ENCODE measurements around the gene SLC6A3.

SLC6A3 gene

DNA sequence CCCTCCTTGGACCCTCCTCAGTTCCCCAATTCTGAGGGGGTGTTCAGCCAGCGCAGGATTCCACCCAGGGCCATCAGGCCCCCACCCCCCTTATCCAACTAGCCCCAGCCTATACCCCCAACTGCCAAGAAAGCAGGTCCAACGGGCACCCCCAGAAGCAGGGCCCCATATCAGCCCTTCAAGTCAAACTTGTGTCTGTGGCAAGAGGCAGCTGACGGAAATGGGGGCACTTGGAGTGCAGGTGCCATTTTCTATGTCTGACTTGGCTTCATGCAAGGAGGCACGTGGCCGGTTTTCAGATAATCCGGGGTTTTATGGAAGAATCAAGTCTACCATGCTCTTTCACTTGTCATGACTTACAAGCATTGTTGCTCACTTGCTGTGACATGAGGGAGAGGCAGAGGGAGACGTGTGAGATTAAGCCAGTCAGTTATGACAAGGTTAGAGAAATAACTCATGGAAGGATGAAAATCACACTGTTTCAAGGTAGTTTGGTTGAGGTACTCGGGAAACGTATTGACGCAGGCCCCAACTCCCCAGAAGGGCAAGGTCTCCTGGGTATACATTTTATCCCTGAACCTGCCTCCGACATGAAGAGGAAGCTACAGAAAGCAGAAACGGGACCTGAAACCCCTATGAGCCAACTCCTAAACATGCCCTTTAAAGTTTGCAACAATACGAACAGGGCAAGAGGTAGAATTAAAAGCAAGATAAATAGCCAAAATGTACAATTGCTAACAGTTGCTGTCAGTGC, 73.8 kb downstream of the SLC6A3 start:
- no peak for DNase-seq (ENCODE audit: insufficient read length, low spot score)
- peak; percentile 66 for FAIRE-seq

DNA sequence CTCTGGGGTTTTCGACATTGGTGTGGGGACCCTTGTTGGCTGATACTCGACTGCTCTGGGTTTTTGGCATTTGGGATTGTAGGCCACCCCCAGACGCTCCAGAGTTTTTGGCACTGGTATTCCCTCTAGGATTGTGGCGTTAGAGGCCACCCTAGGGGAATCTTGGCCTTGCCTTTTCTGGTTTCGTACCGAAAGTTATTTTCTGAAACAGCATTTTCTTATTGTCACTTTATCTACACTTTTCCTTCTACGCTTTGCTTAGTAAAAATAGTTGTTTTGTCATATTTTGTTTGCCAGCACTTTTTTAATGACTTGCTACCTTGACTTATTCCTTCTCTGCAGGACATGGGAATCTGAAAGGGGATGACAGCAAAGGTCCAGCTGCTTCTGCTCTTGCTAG, 75.2 kb downstream of the SLC6A3 start:
- TF ChIP-seq POLR2A (IDR thresholded peaks at IDR 0.05; ENCODE audit: low read depth, low read length) (no peak), POU2F2 (IDR thresholded peaks at IDR 0.05; ENCODE audit: low read depth, low read length) (no peak), TAF1 (IDR thresholded peaks at IDR 0.05; ENCODE audit: low read depth, low read length) (no peak), SPI1 (IDR thresholded peaks at IDR 0.05; ENCODE audit: low read depth, low read length) (no peak), POLR2AphosphoS5 (IDR thresholded peaks at IDR 0.05; ENCODE audit: low read depth, low read length) (no peak), PAX5 (IDR thresholded peaks at IDR 0.05; ENCODE audit: insufficient read depth, low read length, severe bottlenecking) (no peak)
- no peak for FAIRE-seq
- no peak for DNase-seq (ENCODE audit: insufficient read length, low spot score)

More for the DNA sequence above, 73.8 kb downstream of the SLC6A3 start:
- no peak for TF ChIP-seq POU2F2 (IDR thresholded peaks at IDR 0.05; ENCODE audit: low read depth, low read length)
- TF ChIP-seq POLR2A (IDR thresholded peaks at IDR 0.05; ENCODE audit: low read depth, low read length) = no peak
- no peak for TF ChIP-seq TAF1 (IDR thresholded peaks at IDR 0.05; ENCODE audit: low read depth, low read length)
- TF ChIP-seq POLR2AphosphoS5 (IDR thresholded peaks at IDR 0.05; ENCODE audit: low read depth, low read length) = no peak
- no peak for TF ChIP-seq PAX5 (IDR thresholded peaks at IDR 0.05; ENCODE audit: insufficient read depth, low read length, severe bottlenecking)
- peak; percentile 56 for TF ChIP-seq SPI1 (IDR thresholded peaks at IDR 0.05; ENCODE audit: low read depth, low read length)

DNA sequence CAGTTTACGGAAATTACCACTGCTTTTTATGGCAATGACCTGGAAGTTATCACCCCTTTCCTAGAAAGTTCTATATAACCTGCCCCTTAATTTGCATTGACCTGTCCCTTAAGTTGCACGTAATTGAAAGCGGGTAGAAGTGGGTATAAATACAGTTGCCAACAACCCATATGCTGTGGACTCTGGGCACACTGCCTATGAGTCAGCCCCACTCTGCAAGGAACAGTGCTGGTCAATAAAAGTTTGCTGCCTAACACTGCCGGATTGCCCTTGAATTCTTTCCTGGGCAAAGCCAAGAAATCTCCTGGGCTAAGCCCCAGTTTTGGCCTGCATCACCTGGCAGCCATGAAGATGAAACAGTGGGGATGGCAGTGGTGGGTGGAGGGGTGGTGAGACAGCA, 76.5 kb downstream of the SLC6A3 start:
- FAIRE-seq (no peak), DNase-seq (ENCODE audit: insufficient read length, low spot score) (no peak)
- TF ChIP-seq POU2F2 (IDR thresholded peaks at IDR 0.05; ENCODE audit: low read depth, low read length) = no peak
- no peak for TF ChIP-seq POLR2AphosphoS5 (IDR thresholded peaks at IDR 0.05; ENCODE audit: low read depth, low read length)
- TF ChIP-seq POLR2A (IDR thresholded peaks at IDR 0.05; ENCODE audit: low read depth, low read length) = no peak
- TF ChIP-seq SPI1 (IDR thresholded peaks at IDR 0.05; ENCODE audit: low read depth, low read length) = no peak

DNA sequence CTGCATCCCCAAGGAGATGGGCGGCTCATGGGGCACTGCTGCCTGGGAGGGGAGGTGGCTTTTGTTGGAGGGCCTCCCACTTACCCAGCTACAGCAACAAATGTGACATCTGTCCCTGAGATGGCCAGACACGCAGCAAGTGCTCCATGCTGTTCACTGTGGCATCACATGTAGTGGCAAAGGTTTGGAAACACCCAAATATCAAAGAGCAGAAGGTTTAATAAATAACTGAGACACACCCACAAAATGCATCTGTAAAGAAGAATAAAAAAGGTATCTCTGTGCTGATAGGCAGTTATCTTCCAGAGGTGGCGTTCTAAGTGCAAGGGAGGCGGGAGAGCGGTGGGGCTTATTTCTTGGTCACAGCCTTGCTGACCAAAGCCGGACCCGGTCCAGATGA, 77.0 kb downstream of the SLC6A3 start:
- TF ChIP-seq PAX5 (IDR thresholded peaks at IDR 0.05; ENCODE audit: insufficient read depth, low read length, severe bottlenecking) = no peak
- TF ChIP-seq TAF1 (IDR thresholded peaks at IDR 0.05; ENCODE audit: low read depth, low read length) = no peak
- no peak for TF ChIP-seq POU2F2 (IDR thresholded peaks at IDR 0.05; ENCODE audit: low read depth, low read length)
- no peak for TF ChIP-seq POLR2A (IDR thresholded peaks at IDR 0.05; ENCODE audit: low read depth, low read length)
- no peak for TF ChIP-seq POLR2AphosphoS5 (IDR thresholded peaks at IDR 0.05; ENCODE audit: low read depth, low read length)
- no peak for TF ChIP-seq SPI1 (IDR thresholded peaks at IDR 0.05; ENCODE audit: low read depth, low read length)
- DNase-seq (ENCODE audit: insufficient read length, low spot score) (no peak), FAIRE-seq (no peak)

DNA sequence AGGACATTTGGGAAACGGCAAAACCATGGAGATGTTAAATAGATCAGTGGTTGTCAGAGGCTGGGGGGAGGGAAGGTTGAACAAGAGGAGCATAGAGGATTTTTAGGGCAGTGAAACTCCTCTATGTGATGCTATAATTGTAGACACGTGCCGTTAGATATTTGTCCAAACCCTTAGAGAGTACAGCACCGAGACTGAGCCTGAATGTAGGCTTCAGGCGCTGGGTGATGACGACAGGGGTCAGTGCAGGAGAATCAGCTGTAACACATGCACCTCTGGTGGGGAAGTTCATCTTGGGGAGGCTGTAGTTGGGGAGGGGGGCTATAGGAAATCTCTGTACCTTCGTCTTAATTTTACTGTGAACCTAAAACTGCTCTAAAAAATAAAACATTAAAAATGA, 78.1 kb downstream of the SLC6A3 start:
- FAIRE-seq (no peak), DNase-seq (ENCODE audit: insufficient read length, low spot score) (no peak)
- TF ChIP-seq TAF1 (IDR thresholded peaks at IDR 0.05; ENCODE audit: low read depth, low read length) (no peak), POLR2A (IDR thresholded peaks at IDR 0.05; ENCODE audit: low read depth, low read length) (no peak), POU2F2 (IDR thresholded peaks at IDR 0.05; ENCODE audit: low read depth, low read length) (no peak), POLR2AphosphoS5 (IDR thresholded peaks at IDR 0.05; ENCODE audit: low read depth, low read length) (no peak), PAX5 (IDR thresholded peaks at IDR 0.05; ENCODE audit: insufficient read depth, low read length, severe bottlenecking) (no peak), SPI1 (IDR thresholded peaks at IDR 0.05; ENCODE audit: low read depth, low read length) (no peak)

DNA sequence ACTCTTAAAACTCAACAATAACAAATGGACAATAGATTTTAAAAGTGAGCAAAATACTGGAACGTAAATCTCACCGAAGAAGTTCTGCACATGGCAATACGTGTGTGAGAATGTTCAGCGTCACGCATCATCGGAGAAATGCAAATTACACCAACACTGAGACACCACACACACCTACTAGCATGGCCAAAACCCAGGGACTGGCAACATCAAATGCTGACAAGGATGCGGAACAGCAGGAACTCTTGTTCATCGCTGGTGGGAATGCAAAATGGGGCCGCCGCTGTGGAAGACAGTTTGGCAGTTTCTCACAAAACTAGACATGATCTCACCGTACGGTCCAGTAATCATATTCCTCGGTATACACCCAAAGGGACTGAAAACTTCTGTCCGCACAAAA, 78.7 kb downstream of the SLC6A3 start:
- FAIRE-seq (peak; percentile 93), DNase-seq (ENCODE audit: insufficient read length, low spot score) (peak; percentile 51)
- TF ChIP-seq POLR2A (IDR thresholded peaks at IDR 0.05; ENCODE audit: low read depth, low read length) (no peak), POU2F2 (IDR thresholded peaks at IDR 0.05; ENCODE audit: low read depth, low read length) (peak; percentile 94), PAX5 (IDR thresholded peaks at IDR 0.05; ENCODE audit: insufficient read depth, low read length, severe bottlenecking) (peak; percentile 74), SPI1 (IDR thresholded peaks at IDR 0.05; ENCODE audit: low read depth, low read length) (no peak), TAF1 (IDR thresholded peaks at IDR 0.05; ENCODE audit: low read depth, low read length) (no peak), POLR2AphosphoS5 (IDR thresholded peaks at IDR 0.05; ENCODE audit: low read depth, low read length) (no peak)

DNA sequence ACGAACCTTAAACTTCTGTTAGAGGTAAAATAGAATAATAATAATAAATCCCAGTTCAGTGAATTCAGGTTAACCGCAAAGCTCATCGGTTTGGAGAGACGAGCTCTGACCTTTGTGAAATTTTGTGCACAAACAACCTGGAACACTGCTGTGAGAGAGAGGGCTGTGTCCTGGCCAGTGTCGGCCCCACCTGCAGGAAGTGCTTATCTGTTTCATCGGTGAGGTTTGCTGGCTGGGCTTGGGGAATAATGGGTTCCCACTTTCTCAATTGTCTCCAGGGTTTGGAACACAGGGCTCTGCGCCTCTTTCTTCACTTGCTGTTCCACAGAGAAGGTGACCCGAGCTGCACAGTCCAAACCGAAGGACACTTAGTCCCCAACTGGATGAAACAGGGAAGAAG, 81.0 kb downstream of the SLC6A3 start:
- FAIRE-seq (no peak), DNase-seq (ENCODE audit: insufficient read length, low spot score) (no peak)
- TF ChIP-seq PAX5 (IDR thresholded peaks at IDR 0.05; ENCODE audit: insufficient read depth, low read length, severe bottlenecking) (no peak), POLR2A (IDR thresholded peaks at IDR 0.05; ENCODE audit: low read depth, low read length) (no peak), POLR2AphosphoS5 (IDR thresholded peaks at IDR 0.05; ENCODE audit: low read depth, low read length) (no peak), SPI1 (IDR thresholded peaks at IDR 0.05; ENCODE audit: low read depth, low read length) (no peak), POU2F2 (IDR thresholded peaks at IDR 0.05; ENCODE audit: low read depth, low read length) (no peak), TAF1 (IDR thresholded peaks at IDR 0.05; ENCODE audit: low read depth, low read length) (no peak)

DNA sequence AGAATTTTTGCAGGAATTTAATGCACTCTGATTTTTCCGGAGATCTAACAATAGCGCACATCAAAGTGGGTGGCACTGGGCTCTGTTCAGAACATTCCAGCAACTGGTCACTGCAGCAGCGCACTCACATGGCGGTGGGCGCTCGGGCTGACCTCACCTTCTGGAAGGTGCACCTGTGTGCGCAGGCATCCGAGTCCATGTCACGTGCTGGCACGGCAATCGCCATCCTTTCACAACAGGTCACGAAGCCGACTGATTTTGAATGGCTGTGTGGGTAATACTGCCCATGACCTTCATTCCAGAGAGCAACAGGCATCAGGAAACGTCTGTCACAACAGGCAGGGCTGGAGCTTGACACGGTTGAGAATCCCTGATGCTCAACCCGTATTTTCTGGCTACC, 81.7 kb downstream of the SLC6A3 start:
- no peak for FAIRE-seq
- DNase-seq (ENCODE audit: insufficient read length, low spot score) = no peak
- TF ChIP-seq TAF1 (IDR thresholded peaks at IDR 0.05; ENCODE audit: low read depth, low read length) (no peak), PAX5 (IDR thresholded peaks at IDR 0.05; ENCODE audit: insufficient read depth, low read length, severe bottlenecking) (no peak), SPI1 (IDR thresholded peaks at IDR 0.05; ENCODE audit: low read depth, low read length) (no peak), POU2F2 (IDR thresholded peaks at IDR 0.05; ENCODE audit: low read depth, low read length) (no peak), POLR2A (IDR thresholded peaks at IDR 0.05; ENCODE audit: low read depth, low read length) (no peak), POLR2AphosphoS5 (IDR thresholded peaks at IDR 0.05; ENCODE audit: low read depth, low read length) (no peak)

DNA sequence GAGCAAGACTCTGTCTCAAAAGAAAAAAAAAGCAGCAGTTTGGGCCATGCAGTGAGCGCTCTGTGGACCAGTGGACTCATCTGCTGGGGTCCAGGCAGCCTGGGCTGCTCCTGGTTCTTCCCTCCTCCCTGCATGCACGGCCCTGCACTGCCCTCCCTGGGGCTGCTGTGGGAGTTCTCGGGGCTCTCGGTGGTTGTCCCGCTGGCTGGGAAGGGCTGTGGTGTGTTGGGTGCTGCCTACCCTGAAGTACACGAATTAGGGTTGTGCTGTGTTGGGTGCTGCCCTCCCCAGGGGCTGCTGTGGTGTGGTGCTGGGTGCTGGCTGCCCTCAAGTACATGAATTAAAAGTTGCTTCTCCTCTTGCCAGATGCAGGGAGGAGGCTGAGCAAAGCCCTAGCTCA, 82.1 kb downstream of the SLC6A3 start:
- FAIRE-seq (no peak), DNase-seq (ENCODE audit: insufficient read length, low spot score) (no peak)
- TF ChIP-seq POLR2A (IDR thresholded peaks at IDR 0.05; ENCODE audit: low read depth, low read length) (no peak), PAX5 (IDR thresholded peaks at IDR 0.05; ENCODE audit: insufficient read depth, low read length, severe bottlenecking) (no peak), POU2F2 (IDR thresholded peaks at IDR 0.05; ENCODE audit: low read depth, low read length) (no peak), SPI1 (IDR thresholded peaks at IDR 0.05; ENCODE audit: low read depth, low read length) (no peak), TAF1 (IDR thresholded peaks at IDR 0.05; ENCODE audit: low read depth, low read length) (no peak), POLR2AphosphoS5 (IDR thresholded peaks at IDR 0.05; ENCODE audit: low read depth, low read length) (no peak)
